ENCODE results near the gene MCC.

GRCh38 chr5:113292462-113292861 lies 195.8 kb downstream of the MCC start:
- TF ChIP-seq POLR2A (IDR thresholded peaks at IDR 0.05) (no peak), CTCF (IDR thresholded peaks at IDR 0.05) (no peak)
